Measurements from ENCODE around the gene PPWD1. TPM values are rescaled to one million over a fixed set of nuclear protein-coding genes. Genes with fewer than 3 reads are reported as not detected.

The PPWD1 gene
- total and polyA plus RNA-seq, 2 of the 13 experiments (the other 11 are each of a cell fraction or from before 2014, with no cell fraction given), result 7.4 to 44.3 TPM

- TF ChIP-seq, protein P1, sequence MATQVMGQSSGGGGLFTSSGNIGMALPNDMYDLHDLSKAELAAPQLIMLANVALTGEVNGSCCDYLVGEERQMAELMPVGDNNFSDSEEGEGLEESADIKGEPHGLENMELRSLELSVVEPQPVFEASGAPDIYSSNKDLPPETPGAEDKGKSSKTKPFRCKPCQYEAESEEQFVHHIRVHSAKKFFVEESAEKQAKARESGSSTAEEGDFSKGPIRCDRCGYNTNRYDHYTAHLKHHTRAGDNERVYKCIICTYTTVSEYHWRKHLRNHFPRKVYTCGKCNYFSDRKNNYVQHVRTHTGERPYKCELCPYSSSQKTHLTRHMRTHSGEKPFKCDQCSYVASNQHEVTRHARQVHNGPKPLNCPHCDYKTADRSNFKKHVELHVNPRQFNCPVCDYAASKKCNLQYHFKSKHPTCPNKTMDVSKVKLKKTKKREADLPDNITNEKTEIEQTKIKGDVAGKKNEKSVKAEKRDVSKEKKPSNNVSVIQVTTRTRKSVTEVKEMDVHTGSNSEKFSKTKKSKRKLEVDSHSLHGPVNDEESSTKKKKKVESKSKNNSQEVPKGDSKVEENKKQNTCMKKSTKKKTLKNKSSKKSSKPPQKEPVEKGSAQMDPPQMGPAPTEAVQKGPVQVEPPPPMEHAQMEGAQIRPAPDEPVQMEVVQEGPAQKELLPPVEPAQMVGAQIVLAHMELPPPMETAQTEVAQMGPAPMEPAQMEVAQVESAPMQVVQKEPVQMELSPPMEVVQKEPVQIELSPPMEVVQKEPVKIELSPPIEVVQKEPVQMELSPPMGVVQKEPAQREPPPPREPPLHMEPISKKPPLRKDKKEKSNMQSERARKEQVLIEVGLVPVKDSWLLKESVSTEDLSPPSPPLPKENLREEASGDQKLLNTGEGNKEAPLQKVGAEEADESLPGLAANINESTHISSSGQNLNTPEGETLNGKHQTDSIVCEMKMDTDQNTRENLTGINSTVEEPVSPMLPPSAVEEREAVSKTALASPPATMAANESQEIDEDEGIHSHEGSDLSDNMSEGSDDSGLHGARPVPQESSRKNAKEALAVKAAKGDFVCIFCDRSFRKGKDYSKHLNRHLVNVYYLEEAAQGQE (IDR thresholded peaks at IDR 0.05; ENCODE audit: borderline replicate concordance in 1 of 2, low read depth in 1 of 2, low read length in 2 of 2), result 0 out of 4 replicates have a peak, but pooled peaks of 1 of the 2 experiments have one; percentile 22
- no peak for TF ChIP-seq RBM39 (IDR thresholded peaks at IDR 0.05; ENCODE audit: low read depth, low read length, poor library complexity, severe bottlenecking)
- no peak for TF ChIP-seq ZBTB8A (CRISPR knock-in tag; IDR thresholded peaks at IDR 0.05; ENCODE audit: borderline replicate concordance, low read depth)
- no peak for TF ChIP-seq ZNF790 (CRISPR knock-in tag; IDR thresholded peaks at IDR 0.05; ENCODE audit: borderline replicate concordance)
- no peak for TF ChIP-seq ZNF138 (CRISPR knock-in tag; IDR thresholded peaks at IDR 0.05; ENCODE audit: low read depth)
- TF ChIP-seq GATAD1 (CRISPR knock-in tag; IDR thresholded peaks at IDR 0.05), result peak; percentile 94
- no peak for TF ChIP-seq SP4 (CRISPR knock-in tag; IDR thresholded peaks at IDR 0.05)
- TF ChIP-seq NKX3-1 (CRISPR knock-in tag; IDR thresholded peaks at IDR 0.05), result no peak
- no peak for TF ChIP-seq ZIK1 (CRISPR knock-in tag; IDR thresholded peaks at IDR 0.05; ENCODE audit: borderline replicate concordance, low read depth)
- TF ChIP-seq FOXJ3 (CRISPR knock-in tag; IDR thresholded peaks at IDR 0.05; ENCODE audit: borderline replicate concordance), result peak; percentile 17; the same call in 1 of the 2 replicates
- TF ChIP-seq, protein P2, sequence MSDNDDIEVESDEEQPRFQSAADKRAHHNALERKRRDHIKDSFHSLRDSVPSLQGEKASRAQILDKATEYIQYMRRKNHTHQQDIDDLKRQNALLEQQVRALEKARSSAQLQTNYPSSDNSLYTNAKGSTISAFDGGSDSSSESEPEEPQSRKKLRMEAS (IDR thresholded peaks at IDR 0.05), result peak; percentile 54
- TF ChIP-seq SNAI1 (CRISPR knock-in tag; IDR thresholded peaks at IDR 0.05; ENCODE audit: borderline replicate concordance), result no peak
- TF ChIP-seq RBM22 (optimal IDR thresholded peaks at IDR 0.05; ENCODE audit: low read length), result peak; percentile 19
- TF ChIP-seq ZNF143 (CRISPR knock-in tag; IDR thresholded peaks at IDR 0.05), result peak; percentile 86
- TF ChIP-seq RFXAP (CRISPR knock-in tag; IDR thresholded peaks at IDR 0.05; ENCODE audit: borderline replicate concordance), result no peak
- no peak for TF ChIP-seq ZNF619 (CRISPR knock-in tag; IDR thresholded peaks at IDR 0.05)
- no peak for TF ChIP-seq ZNF501 (CRISPR knock-in tag; IDR thresholded peaks at IDR 0.05)
- no peak for TF ChIP-seq NRL (CRISPR knock-in tag; IDR thresholded peaks at IDR 0.05; ENCODE audit: borderline replicate concordance)
- TF ChIP-seq RFX1 (IDR thresholded peaks at IDR 0.05), result no peak
- TF ChIP-seq HNF1B (CRISPR knock-in tag; IDR thresholded peaks at IDR 0.05), result peak; percentile 44; the same call in 1 of the 2 replicates
- no peak for TF ChIP-seq ZNF772 (CRISPR knock-in tag; IDR thresholded peaks at IDR 0.05)
- no peak for TF ChIP-seq CHCHD3 (CRISPR knock-in tag; IDR thresholded peaks at IDR 0.05)
- no peak; the same call in 1 of the 2 replicates for TF ChIP-seq ZFP36L2 (CRISPR knock-in tag; IDR thresholded peaks at IDR 0.05)
- TF ChIP-seq ZNF589 (CRISPR knock-in tag; conservative IDR thresholded peaks at IDR 0.05), result no peak
- peak; percentile 68 for TF ChIP-seq HDAC2 (CRISPR knock-in tag; IDR thresholded peaks at IDR 0.05)
Measured at GRCh38 chr5:65624571-65625555, 61.8 kb downstream of the PPWD1 start, which contains the start of the genes SHLD3 and TRAPPC13 (continued).

Data from HepG2 (cell line).